Ishikawa (cell line): ENCODE results near the gene DDI2.

Source experiments
- CEBPB ChIP-seq: IDR thresholded peaks from 2 replicates; pipeline ENCODE4 v1.6.1; 2012
- CREB1 ChIP-seq: IDR thresholded peaks from 2 replicates; pipeline ENCODE4 v1.6.1; 2012; ENCODE audit warnings: low read depth
- EGR1 ChIP-seq: IDR thresholded peaks from 2 replicates; pipeline ENCODE4 v1.6.1; 2012
- EP300 ChIP-seq: IDR thresholded peaks from 2 replicates; pipeline ENCODE4 v1.6.1; 2012; ENCODE audit warnings: borderline replicate concordance
- FOXM1 ChIP-seq: IDR thresholded peaks from 2 replicates; pipeline ENCODE4 v1.6.1; 2012; ENCODE audit warnings: low read depth, borderline replicate concordance
- NFIC ChIP-seq: IDR thresholded peaks from 2 replicates; pipeline ENCODE4 v1.6.1; 2012
- RAD21 ChIP-seq: IDR thresholded peaks from 2 replicates; pipeline ENCODE4 v1.6.1; 2012; ENCODE audit warnings: low read depth
- TAF1 ChIP-seq: IDR thresholded peaks from 2 replicates; pipeline ENCODE4 v1.6.1; 2012; ENCODE audit warnings: low read depth, mild to moderate bottlenecking
- TCF12 ChIP-seq: IDR thresholded peaks from 2 replicates; pipeline ENCODE4 v1.6.1; 2012; ENCODE audit warnings: low read depth
- TEAD4 ChIP-seq: IDR thresholded peaks from 2 replicates; pipeline ENCODE4 v1.6.1; 2012
- USF1 ChIP-seq: IDR thresholded peaks from 2 replicates; pipeline ENCODE4 v1.6.1; 2012
- ZBTB7A ChIP-seq: IDR thresholded peaks from 2 replicates; pipeline ENCODE4 v1.6.1; 2012; ENCODE audit warnings: low read depth
- TF ChIP-seq, protein P1 (sequence below): IDR thresholded peaks from 2 replicates; pipeline ENCODE4 v1.6.1; 2012; ENCODE audit warnings: low read depth, mild to moderate bottlenecking
- TF ChIP-seq, protein P2 (sequence below): IDR thresholded peaks from 2 replicates; pipeline ENCODE4 v1.6.1; 2012

DNA sequence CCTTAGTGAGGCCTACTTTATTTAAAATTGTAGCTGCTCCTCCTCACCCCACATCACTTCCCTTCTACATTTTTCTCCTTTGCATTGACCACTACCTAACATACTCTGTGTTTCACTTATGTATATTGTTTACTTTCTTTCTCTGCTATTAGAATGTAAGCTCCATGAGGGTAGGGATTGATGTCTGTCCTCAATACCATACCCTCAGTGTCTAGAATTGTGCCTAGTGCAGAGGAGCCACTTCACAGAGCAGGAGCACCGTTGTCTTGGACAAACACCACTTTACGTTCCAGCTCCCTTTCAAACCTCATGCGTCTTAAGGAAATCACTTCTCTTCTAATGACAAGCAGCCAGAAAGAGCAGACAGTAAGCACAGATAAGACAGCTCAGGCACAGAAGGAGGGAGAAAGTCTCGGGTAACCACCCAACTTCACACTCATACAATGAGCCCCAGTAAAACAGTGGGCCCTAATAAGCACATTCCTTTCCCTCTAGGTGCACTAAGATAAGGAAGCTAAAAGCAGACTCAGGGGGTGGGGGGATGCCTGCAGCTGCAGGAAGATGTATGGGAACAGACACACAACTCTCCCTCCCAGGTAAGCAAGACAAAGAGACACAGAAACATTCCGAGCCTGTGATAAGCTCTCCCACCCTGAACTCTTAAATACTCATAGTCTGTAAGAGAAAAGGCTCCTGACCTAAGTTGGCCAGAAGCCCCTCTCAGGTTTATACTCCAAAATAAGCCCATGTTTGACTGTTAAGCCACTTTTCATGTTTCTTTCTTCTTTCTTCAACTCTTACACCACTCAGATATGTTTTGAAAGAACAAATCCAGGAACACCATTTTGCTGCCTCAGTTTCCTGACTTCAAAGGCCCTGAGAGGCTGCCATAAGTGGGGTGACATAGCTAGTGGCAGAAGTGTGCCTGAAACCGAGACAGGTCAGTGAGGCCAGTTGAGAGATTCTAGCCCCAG is 59.7 kb downstream of the DDI2 start:
- no peak for TF ChIP-seq TEAD4
- TF ChIP-seq EP300, result no peak
- TF ChIP-seq USF1, result no peak
- no peak for TF ChIP-seq CEBPB
- no peak for TF ChIP-seq NFIC
- TF ChIP-seq RAD21, result no peak
- TF ChIP-seq TAF1, result no peak
- no peak for TF ChIP-seq FOXM1
- TF ChIP-seq, protein P1, sequence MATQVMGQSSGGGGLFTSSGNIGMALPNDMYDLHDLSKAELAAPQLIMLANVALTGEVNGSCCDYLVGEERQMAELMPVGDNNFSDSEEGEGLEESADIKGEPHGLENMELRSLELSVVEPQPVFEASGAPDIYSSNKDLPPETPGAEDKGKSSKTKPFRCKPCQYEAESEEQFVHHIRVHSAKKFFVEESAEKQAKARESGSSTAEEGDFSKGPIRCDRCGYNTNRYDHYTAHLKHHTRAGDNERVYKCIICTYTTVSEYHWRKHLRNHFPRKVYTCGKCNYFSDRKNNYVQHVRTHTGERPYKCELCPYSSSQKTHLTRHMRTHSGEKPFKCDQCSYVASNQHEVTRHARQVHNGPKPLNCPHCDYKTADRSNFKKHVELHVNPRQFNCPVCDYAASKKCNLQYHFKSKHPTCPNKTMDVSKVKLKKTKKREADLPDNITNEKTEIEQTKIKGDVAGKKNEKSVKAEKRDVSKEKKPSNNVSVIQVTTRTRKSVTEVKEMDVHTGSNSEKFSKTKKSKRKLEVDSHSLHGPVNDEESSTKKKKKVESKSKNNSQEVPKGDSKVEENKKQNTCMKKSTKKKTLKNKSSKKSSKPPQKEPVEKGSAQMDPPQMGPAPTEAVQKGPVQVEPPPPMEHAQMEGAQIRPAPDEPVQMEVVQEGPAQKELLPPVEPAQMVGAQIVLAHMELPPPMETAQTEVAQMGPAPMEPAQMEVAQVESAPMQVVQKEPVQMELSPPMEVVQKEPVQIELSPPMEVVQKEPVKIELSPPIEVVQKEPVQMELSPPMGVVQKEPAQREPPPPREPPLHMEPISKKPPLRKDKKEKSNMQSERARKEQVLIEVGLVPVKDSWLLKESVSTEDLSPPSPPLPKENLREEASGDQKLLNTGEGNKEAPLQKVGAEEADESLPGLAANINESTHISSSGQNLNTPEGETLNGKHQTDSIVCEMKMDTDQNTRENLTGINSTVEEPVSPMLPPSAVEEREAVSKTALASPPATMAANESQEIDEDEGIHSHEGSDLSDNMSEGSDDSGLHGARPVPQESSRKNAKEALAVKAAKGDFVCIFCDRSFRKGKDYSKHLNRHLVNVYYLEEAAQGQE, result no peak
- TF ChIP-seq, protein P2, sequence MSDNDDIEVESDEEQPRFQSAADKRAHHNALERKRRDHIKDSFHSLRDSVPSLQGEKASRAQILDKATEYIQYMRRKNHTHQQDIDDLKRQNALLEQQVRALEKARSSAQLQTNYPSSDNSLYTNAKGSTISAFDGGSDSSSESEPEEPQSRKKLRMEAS, result no peak
- TF ChIP-seq CREB1, result no peak
- no peak for TF ChIP-seq TCF12
- TF ChIP-seq ZBTB7A, result no peak
- no peak for TF ChIP-seq EGR1
